Large intestine (tissue), 12 donors: Measurements from ENCODE around the gene CYP27B1. TPM values are rescaled to one million over a fixed set of nuclear protein-coding genes. Genes with fewer than 3 reads are reported as not detected.

Experiments
- DNase-seq, 2 donors: peaks; one replicate each; pipeline versions ENCODE4 v3.0.0 to v3.0.0-alpha.2; 2013
- H3K27ac ChIP-seq: one replicate; pipeline ENCODE4 v1.5.1; 2013; ENCODE audit warnings: low read length
- H3K27me3 ChIP-seq: 2 replicates; pipeline ENCODE4 v1.6.1; 2013; ENCODE audit warnings: low read length; ENCODE audit not compliant: control insufficient read depth, insufficient read depth
- H3K36me3 ChIP-seq: 2 replicates; pipeline ENCODE4 v1.6.1; 2013; ENCODE audit warnings: low read length; ENCODE audit not compliant: control insufficient read depth, insufficient read depth
- H3K4me1 ChIP-seq: one replicate; pipeline ENCODE4 v1.6.1; 2013; ENCODE audit warnings: low read length; ENCODE audit not compliant: control insufficient read depth, insufficient read depth
- H3K4me3 ChIP-seq: one replicate; pipeline ENCODE4 v1.5.1; 2013; ENCODE audit warnings: low read length
- H3K9me3 ChIP-seq: one replicate; pipeline ENCODE4 v1.6.1; 2013; ENCODE audit warnings: mild to moderate bottlenecking, low read depth, low read length, moderate library complexity; ENCODE audit not compliant: control insufficient read depth
- WGBS: methylation state at CpG from one replicate; pipeline ENCODE4 v1.1.5; 2013; ENCODE audit warnings: low lambda C conversion rate; ENCODE audit not compliant: insufficient coverage; 5-methylcytosine and 5-hydroxymethylcytosine counted together
- long read RNA-seq, 11 donors: transcript quantifications; one replicate each; lab custom pipeline, GENCODE V29; 2026
- polyA plus RNA-seq: library from polyadenylated mRNA; unstranded; fragments of 120-200 nt; gene quantifications from one replicate; pipeline ENCODE4 v1.2.1, GENCODE V29; 2013

The CYP27B1 gene
- 1.8 TPM for polyA plus RNA-seq
- long read RNA-seq, donor 1 = 0 reads
- long read RNA-seq, donor 2 = 0 reads
- long read RNA-seq, donor 3 = 0 reads
- long read RNA-seq, donor 4 = 0 reads
- long read RNA-seq, donor 5 = 0 reads
- long read RNA-seq, donor 6 = 0 reads
- long read RNA-seq, donor 7 = 0 reads
- long read RNA-seq, donor 8 = 0 reads
- long read RNA-seq, donor 9 = 0 reads
- long read RNA-seq, donor 10 = 0 reads
- long read RNA-seq, donor 11 = 0 reads

GRCh38 chr12:57766464-57767304 is at the start of gene CYP27B1:
Gene CYP27B1 (minus strand): TSS chr12:57767078. CDS start chr12:57767041, 37 bp downstream.
- Histone ChIP-seq H3K9me3 (peaks cover 10% of the 10 kb centered on the region), H3K4me1 (peaks cover 28% of the 10 kb centered on the region), H3K27ac (no peak within 1 kb of the TSS), H3K4me3 (no peak within 1 kb of the TSS), H3K36me3 (peaks cover 14% of the 10 kb centered on the region), H3K27me3 (peaks cover 45% of the 10 kb centered on the region)
- 14% methylated on average over 2 of the region's 38 CpGs for WGBS
- DNase-seq = no peak

- WGBS = no CpG with 5 or more reads among the region's 3 CpGs
- Histone ChIP-seq H3K4me3 (no peak overlapping the region), H3K36me3 (peaks cover 23% of the 10 kb centered on the region), H3K27ac (no peak overlapping the region), H3K4me1 (peaks cover 7% of the 10 kb centered on the region), H3K27me3 (no peaks in the 10 kb centered on the region), H3K9me3 (peaks cover 2% of the 10 kb centered on the region)
- no peak for DNase-seq
Observed at GRCh38 chr12:57816001-57816854, 49.4 kb upstream of the CYP27B1 start.

GRCh38 chr12:57815177-57816000 is 48.5 kb upstream of the CYP27B1 start:
- no peak for DNase-seq
- peaks cover 28% of the 10 kb centered on the region for H3K36me3 ChIP-seq
- WGBS = no CpG with 5 or more reads among the region's 13 CpGs
- H3K9me3 ChIP-seq = peaks cover 2% of the 10 kb centered on the region
- H3K4me1 ChIP-seq = peaks cover 7% of the 10 kb centered on the region
- no peak overlapping the region for H3K4me3 ChIP-seq
- no peak overlapping the region for H3K27ac ChIP-seq
- H3K27me3 ChIP-seq = no peaks in the 10 kb centered on the region

- Histone ChIP-seq H3K4me1 (peaks cover 7% of the 10 kb centered on the region), H3K36me3 (peaks cover 36% of the 10 kb centered on the region), H3K27me3 (no peaks in the 10 kb centered on the region), H3K4me3 (no peak overlapping the region), H3K27ac (no peak overlapping the region), H3K9me3 (peaks cover 2% of the 10 kb centered on the region)
- 80% methylated on average over 2 of the region's 17 CpGs for whole genome bisulfite sequencing
- DNase-seq = no peak
Observed at GRCh38 chr12:57813971-57814772, 47.3 kb upstream of the CYP27B1 start.

GRCh38 chr12:57813111-57813970 is 46.5 kb upstream of the CYP27B1 start:
- Histone ChIP-seq H3K27me3 (no peaks in the 10 kb centered on the region), H3K36me3 (peaks cover 40% of the 10 kb centered on the region), H3K4me1 (peaks cover 7% of the 10 kb centered on the region), H3K4me3 (no peak overlapping the region), H3K27ac (no peak overlapping the region), H3K9me3 (peaks cover 2% of the 10 kb centered on the region)
- WGBS = no CpG with 5 or more reads among the region's 14 CpGs
- DNase-seq = no peak

- Histone ChIP-seq H3K36me3 (peaks cover 54% of the 10 kb centered on the region), H3K27ac (no peak overlapping the region), H3K9me3 (peaks cover 2% of the 10 kb centered on the region), H3K4me3 (no peak overlapping the region), H3K4me1 (no peaks in the 10 kb centered on the region), H3K27me3 (no peaks in the 10 kb centered on the region)
- WGBS = no CpG with 5 or more reads among the region's 10 CpGs
- DNase-seq = no peak
Observed at GRCh38 chr12:57811028-57811755, 44.3 kb upstream of the CYP27B1 start.

- WGBS = no CpG with 5 or more reads among the region's 5 CpGs
- H3K36me3 ChIP-seq = peaks cover 54% of the 10 kb centered on the region
- DNase-seq = no peak
Observed at GRCh38 chr12:57810450-57810849, 43.6 kb upstream of the CYP27B1 start.

GRCh38 chr12:57809425-57809824 is 42.5 kb upstream of the CYP27B1 start:
- H3K36me3 ChIP-seq = peaks cover 54% of the 10 kb centered on the region
- no CpG with 5 or more reads among the region's 3 CpGs for WGBS
- DNase-seq = no peak
- no peak overlapping the region for H3K27ac ChIP-seq
- no peak overlapping the region for H3K4me3 ChIP-seq
- no peaks in the 10 kb centered on the region for H3K27me3 ChIP-seq
- H3K9me3 ChIP-seq = no peaks in the 10 kb centered on the region
- no peaks in the 10 kb centered on the region for H3K4me1 ChIP-seq

More at GRCh38 chr12:57810450-57810849, 43.6 kb upstream of the CYP27B1 start:
- H3K27ac ChIP-seq = no peak overlapping the region
- no peak overlapping the region for H3K4me3 ChIP-seq
- no peaks in the 10 kb centered on the region for H3K9me3 ChIP-seq
- H3K27me3 ChIP-seq = no peaks in the 10 kb centered on the region
- H3K4me1 ChIP-seq = no peaks in the 10 kb centered on the region
